ENCODE measurements around the gene ATP2B2.

- TF ChIP-seq YY1 (IDR thresholded peaks at IDR 0.05; ENCODE audit: extremely low read depth, insufficient replicate concordance, low read depth, low read length) (no peak), SIN3A (IDR thresholded peaks at IDR 0.05; ENCODE audit: low read depth) (no peak), POLR2AphosphoS5 (IDR thresholded peaks at IDR 0.05; ENCODE audit: low read depth, low read length) (no peak)
Measured at GRCh38 chr3:10435850-10436249, 69.5 kb downstream of the ATP2B2 start.

Data from HCT116 (cell line).